GM19395 (cell line): Measurements from ENCODE around the gene PTPRH.
A peak's percentile ranks its signal among the peaks of the same experiment; 100 is the strongest.

Experiments used
- ATAC-seq: cut with Tn5 transposase; IDR thresholded peaks from one replicate; pipeline ENCODE4 v1.9.1; 2021; ENCODE audit warnings: mild to moderate bottlenecking, moderate library complexity; ENCODE audit not compliant: unreplicated experiment

Gene PTPRH

GRCh38 chr19:55208880-55209692 is at the start of gene PTPRH:
PTPRH (minus strand) TSS chr19:55209501; CDS start chr19:55209433, 68 bp downstream.
- no peak for ATAC-seq

GRCh38 chr19:55258476-55258827 is 49.2 kb upstream of the PTPRH start:
- ATAC-seq: peak; percentile 22

- ATAC-seq: no peak
Measured at GRCh38 chr19:55257461-55258420, 48.4 kb upstream of the PTPRH start.

GRCh38 chr19:55256562-55257460 is 47.5 kb upstream of the PTPRH start:
- ATAC-seq: no peak

- no peak for ATAC-seq
Measured at GRCh38 chr19:55255618-55256423, 46.5 kb upstream of the PTPRH start.

GRCh38 chr19:55254625-55254977 is 45.3 kb upstream of the PTPRH start:
- ATAC-seq: no peak

- ATAC-seq: peak; percentile 53
Measured at GRCh38 chr19:55253842-55254624, 44.7 kb upstream of the PTPRH start.

GRCh38 chr19:55252760-55253663 is 43.7 kb upstream of the PTPRH start:
- peak; percentile 5 for ATAC-seq

GRCh38 chr19:55251341-55252081 is 42.2 kb upstream of the PTPRH start:
- no peak for ATAC-seq

GRCh38 chr19:55250262-55251036 is 41.1 kb upstream of the PTPRH start:
- ATAC-seq: no peak

- ATAC-seq: no peak
Measured at GRCh38 chr19:55249841-55250240, 40.5 kb upstream of the PTPRH start.

GRCh38 chr19:55248704-55249103 is 39.4 kb upstream of the PTPRH start:
- no peak for ATAC-seq

- ATAC-seq: no peak
Measured at GRCh38 chr19:55248166-55248675, 38.9 kb upstream of the PTPRH start.

GRCh38 chr19:55247621-55248099 is 38.4 kb upstream of the PTPRH start:
- no peak for ATAC-seq

- no peak for ATAC-seq
Measured at GRCh38 chr19:55246462-55247451, 37.5 kb upstream of the PTPRH start.
